Measurements from ENCODE around the gene FST.

The FST gene

GRCh38 chr5:53481887-53482716 is 1.7 kb downstream of the FST start (continued):
- TF ChIP-seq ZNF266 (tag by site-specific recombination; IDR thresholded peaks at IDR 0.05; ENCODE audit: low read depth) (no peak), ZNF658 (tag by site-specific recombination; IDR thresholded peaks at IDR 0.05) (no peak), YY2 (tag by site-specific recombination; IDR thresholded peaks at IDR 0.05) (no peak), ZXDB (tag by site-specific recombination; IDR thresholded peaks at IDR 0.05) (0 out of 2 replicates have a peak, but pooled peaks have one; percentile 43), ZBTB49 (tag by site-specific recombination; IDR thresholded peaks at IDR 0.05; ENCODE audit: low read depth) (no peak), ZNF391 (tag by site-specific recombination; IDR thresholded peaks at IDR 0.05; ENCODE audit: borderline replicate concordance, low read depth) (0 out of 2 replicates have a peak, but pooled peaks have one; percentile 37), ZNF223 (tag by site-specific recombination; IDR thresholded peaks at IDR 0.05) (no peak), ZNF26 (tag by site-specific recombination; IDR thresholded peaks at IDR 0.05) (no peak), ZNF621 (tag by site-specific recombination; IDR thresholded peaks at IDR 0.05) (no peak), ZNF513 (tag by site-specific recombination; IDR thresholded peaks at IDR 0.05) (no peak), ZNF747 (tag by site-specific recombination; IDR thresholded peaks at IDR 0.05) (no peak), ZNF626 (tag by site-specific recombination; IDR thresholded peaks at IDR 0.05) (no peak), TRIM28 (IDR thresholded peaks at IDR 0.05; ENCODE audit: borderline replicate concordance, low read length) (no peak), RBAK (tag by site-specific recombination; IDR thresholded peaks at IDR 0.05) (no peak), ZNF555 (tag by site-specific recombination; conservative IDR thresholded peaks at IDR 0.05) (no peak), ZNF202 (tag by site-specific recombination; IDR thresholded peaks at IDR 0.05; ENCODE audit: borderline replicate concordance) (no peak), ZNF596 (tag by site-specific recombination; IDR thresholded peaks at IDR 0.05) (peak; percentile 29; the same call in 1 of the 2 replicates), ELK4 (IDR thresholded peaks at IDR 0.05; ENCODE audit: borderline replicate concordance, low read depth, low read length) (no peak), ZNF501 (tag by site-specific recombination; IDR thresholded peaks at IDR 0.05) (peak; percentile 50; the same call in 1 of the 2 replicates), ZFHX2 (tag by site-specific recombination; conservative IDR thresholded peaks at IDR 0.05) (peak; percentile 73), BCL11A (tag by site-specific recombination; IDR thresholded peaks at IDR 0.05; ENCODE audit: low read depth) (no peak), ZNF518A (tag by site-specific recombination; conservative IDR thresholded peaks at IDR 0.05; ENCODE audit: low read depth) (no peak), ZNF561 (tag by site-specific recombination; IDR thresholded peaks at IDR 0.05; ENCODE audit: borderline replicate concordance) (no peak; the same call in 1 of the 2 replicates), ZBTB10 (tag by site-specific recombination; IDR thresholded peaks at IDR 0.05) (no peak), ZNF16 (tag by site-specific recombination; IDR thresholded peaks at IDR 0.05; ENCODE audit: low read depth) (no peak)
